ENCODE measurements around the gene APBB2.

DNA sequence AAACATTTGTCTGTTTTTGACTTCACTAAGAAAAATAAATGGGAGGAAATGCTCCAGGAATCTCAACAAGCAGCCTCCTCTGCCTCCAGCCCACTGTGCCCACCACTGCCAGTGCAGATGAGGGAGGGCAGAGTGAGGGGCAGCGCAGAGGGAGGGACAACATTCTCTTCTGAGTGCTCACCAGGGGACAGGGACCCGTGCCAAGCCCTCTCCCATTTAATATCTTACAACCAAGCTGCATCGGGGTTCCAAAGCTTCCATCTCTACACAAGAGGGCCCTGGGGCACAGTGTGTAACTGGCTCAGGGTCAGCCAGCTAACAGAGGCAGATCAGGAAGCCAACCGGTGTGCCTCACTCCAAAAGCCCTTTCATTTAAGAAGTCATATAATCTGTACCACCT lies 344.2 kb downstream of the APBB2 start:
- TF ChIP-seq, protein P1, sequence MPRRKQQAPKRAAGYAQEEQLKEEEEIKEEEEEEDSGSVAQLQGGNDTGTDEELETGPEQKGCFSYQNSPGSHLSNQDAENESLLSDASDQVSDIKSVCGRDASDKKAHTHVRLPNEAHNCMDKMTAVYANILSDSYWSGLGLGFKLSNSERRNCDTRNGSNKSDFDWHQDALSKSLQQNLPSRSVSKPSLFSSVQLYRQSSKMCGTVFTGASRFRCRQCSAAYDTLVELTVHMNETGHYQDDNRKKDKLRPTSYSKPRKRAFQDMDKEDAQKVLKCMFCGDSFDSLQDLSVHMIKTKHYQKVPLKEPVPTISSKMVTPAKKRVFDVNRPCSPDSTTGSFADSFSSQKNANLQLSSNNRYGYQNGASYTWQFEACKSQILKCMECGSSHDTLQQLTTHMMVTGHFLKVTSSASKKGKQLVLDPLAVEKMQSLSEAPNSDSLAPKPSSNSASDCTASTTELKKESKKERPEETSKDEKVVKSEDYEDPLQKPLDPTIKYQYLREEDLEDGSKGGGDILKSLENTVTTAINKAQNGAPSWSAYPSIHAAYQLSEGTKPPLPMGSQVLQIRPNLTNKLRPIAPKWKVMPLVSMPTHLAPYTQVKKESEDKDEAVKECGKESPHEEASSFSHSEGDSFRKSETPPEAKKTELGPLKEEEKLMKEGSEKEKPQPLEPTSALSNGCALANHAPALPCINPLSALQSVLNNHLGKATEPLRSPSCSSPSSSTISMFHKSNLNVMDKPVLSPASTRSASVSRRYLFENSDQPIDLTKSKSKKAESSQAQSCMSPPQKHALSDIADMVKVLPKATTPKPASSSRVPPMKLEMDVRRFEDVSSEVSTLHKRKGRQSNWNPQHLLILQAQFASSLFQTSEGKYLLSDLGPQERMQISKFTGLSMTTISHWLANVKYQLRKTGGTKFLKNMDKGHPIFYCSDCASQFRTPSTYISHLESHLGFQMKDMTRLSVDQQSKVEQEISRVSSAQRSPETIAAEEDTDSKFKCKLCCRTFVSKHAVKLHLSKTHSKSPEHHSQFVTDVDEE (CRISPR knock-in tag; IDR thresholded peaks at IDR 0.05): no peak
- TF ChIP-seq OSR1 (CRISPR knock-in tag; IDR thresholded peaks at IDR 0.05): no peak
- TF ChIP-seq ISL1 (CRISPR knock-in tag; IDR thresholded peaks at IDR 0.05): no peak
- TF ChIP-seq ZNF8 (CRISPR knock-in tag; IDR thresholded peaks at IDR 0.05): no peak
- TF ChIP-seq, protein P2, sequence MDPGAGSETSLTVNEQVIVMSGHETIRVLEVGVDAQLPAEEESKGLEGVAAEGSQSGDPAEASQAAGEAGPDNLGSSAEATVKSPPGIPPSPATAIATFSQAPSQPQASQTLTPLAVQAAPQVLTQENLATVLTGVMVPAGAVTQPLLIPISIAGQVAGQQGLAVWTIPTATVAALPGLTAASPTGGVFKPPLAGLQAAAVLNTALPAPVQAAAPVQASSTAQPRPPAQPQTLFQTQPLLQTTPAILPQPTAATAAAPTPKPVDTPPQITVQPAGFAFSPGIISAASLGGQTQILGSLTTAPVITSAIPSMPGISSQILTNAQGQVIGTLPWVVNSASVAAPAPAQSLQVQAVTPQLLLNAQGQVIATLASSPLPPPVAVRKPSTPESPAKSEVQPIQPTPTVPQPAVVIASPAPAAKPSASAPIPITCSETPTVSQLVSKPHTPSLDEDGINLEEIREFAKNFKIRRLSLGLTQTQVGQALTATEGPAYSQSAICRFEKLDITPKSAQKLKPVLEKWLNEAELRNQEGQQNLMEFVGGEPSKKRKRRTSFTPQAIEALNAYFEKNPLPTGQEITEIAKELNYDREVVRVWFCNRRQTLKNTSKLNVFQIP (CRISPR knock-in tag; IDR thresholded peaks at IDR 0.05; ENCODE audit: borderline replicate concordance, low read depth): no peak
- no peak for TF ChIP-seq ZFP3 (CRISPR knock-in tag; IDR thresholded peaks at IDR 0.05)
- TF ChIP-seq, protein P3, sequence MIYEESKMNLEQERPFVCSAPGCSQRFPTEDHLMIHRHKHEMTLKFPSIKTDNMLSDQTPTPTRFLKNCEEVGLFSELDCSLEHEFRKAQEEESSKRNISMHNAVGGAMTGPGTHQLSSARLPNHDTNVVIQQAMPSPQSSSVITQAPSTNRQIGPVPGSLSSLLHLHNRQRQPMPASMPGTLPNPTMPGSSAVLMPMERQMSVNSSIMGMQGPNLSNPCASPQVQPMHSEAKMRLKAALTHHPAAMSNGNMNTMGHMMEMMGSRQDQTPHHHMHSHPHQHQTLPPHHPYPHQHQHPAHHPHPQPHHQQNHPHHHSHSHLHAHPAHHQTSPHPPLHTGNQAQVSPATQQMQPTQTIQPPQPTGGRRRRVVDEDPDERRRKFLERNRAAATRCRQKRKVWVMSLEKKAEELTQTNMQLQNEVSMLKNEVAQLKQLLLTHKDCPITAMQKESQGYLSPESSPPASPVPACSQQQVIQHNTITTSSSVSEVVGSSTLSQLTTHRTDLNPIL (CRISPR knock-in tag; IDR thresholded peaks at IDR 0.05; ENCODE audit: low read depth): no peak
- no peak for TF ChIP-seq TOX (CRISPR knock-in tag; IDR thresholded peaks at IDR 0.05; ENCODE audit: borderline replicate concordance)
- TF ChIP-seq GLIS3 (CRISPR knock-in tag; IDR thresholded peaks at IDR 0.05): no peak
- no peak for TF ChIP-seq ZFP30 (CRISPR knock-in tag; IDR thresholded peaks at IDR 0.05)
- no peak for TF ChIP-seq ARNTL (CRISPR knock-in tag; IDR thresholded peaks at IDR 0.05; ENCODE audit: borderline replicate concordance, low read depth)
- TF ChIP-seq, protein P4, sequence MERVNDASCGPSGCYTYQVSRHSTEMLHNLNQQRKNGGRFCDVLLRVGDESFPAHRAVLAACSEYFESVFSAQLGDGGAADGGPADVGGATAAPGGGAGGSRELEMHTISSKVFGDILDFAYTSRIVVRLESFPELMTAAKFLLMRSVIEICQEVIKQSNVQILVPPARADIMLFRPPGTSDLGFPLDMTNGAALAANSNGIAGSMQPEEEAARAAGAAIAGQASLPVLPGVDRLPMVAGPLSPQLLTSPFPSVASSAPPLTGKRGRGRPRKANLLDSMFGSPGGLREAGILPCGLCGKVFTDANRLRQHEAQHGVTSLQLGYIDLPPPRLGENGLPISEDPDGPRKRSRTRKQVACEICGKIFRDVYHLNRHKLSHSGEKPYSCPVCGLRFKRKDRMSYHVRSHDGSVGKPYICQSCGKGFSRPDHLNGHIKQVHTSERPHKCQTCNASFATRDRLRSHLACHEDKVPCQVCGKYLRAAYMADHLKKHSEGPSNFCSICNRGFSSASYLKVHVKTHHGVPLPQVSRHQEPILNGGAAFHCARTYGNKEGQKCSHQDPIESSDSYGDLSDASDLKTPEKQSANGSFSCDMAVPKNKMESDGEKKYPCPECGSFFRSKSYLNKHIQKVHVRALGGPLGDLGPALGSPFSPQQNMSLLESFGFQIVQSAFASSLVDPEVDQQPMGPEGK (CRISPR knock-in tag; IDR thresholded peaks at IDR 0.05; ENCODE audit: borderline replicate concordance): no peak

All from SK-N-SH treated with all-trans-retinoic acid at 6 μM for 48 hours (cell line).